Colon (tissue), 2 donors: ENCODE results near the gene ATP5PB.

Experiments
- FAIRE-seq: peaks from 2 replicates; lab custom pipeline; 2012; peaks lifted over from hg19 to GRCh38; lab: Jason Lieb, UNC
- donor health status: control.
- donor health status: control.

Gene ATP5PB

DNA sequence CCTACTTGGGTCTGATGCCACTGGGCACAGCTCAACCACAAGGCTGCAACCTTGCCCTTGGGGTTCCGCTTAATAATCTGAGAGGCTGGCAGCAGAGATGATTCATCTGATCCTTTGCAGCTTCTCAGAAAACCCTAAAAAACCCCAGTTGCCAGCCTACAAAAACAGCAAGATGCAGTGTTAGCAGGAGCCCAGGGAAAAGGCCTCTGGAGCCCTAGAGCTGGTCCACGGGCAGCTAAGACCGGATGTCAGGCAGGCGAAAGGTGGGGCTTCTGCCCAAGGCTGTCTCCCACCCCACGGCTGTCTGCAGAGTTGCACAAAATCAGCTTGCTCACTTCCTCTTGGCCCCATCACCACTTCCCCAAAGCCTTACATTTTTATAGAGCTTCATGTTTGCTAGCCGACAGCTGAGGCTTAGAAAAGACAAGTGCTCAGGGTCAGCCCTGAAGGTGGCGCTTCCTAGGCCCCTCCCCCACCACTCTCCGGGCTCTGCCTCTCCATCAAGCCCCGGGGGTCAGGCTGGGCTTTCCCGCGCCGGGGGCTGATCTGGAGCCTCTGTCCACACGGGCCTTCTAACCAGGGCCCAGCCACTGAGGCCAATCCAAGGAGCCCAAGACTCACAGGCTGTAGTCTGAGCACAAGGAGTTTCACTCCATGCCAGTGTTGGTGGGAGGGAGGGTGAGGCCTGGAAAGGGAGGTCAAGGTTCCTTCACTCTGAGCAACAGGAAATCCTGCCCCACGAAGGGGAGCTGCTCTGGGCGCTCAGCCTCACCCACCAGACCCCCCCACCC, 58.3 kb downstream of the ATP5PB start:
- FAIRE-seq: no peak

DNA sequence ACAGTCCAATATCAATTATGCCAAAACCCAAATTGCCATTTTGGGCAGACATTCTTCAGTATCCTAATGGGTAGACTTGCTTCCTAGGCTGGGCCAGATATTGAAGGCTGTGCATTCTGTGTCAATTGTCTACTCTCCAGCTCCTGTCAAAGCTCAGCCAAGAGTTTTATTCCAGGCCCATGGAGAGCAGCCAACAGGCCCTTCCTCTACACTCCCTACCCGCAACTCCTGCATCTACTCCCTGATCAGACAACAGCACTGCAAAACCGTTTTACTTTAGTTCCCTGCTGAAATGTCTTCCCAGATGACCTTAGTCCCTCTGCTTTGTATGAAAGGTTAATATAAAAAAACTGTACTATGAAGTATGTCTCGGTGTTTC, 60.7 kb downstream of the ATP5PB start:
- FAIRE-seq: no peak

- no peak for FAIRE-seq
These were observed 62.1 kb downstream of the ATP5PB start for GRCh38 chr1:111511370-111511769.
